SU-DHL-6 (cell line): ENCODE results near the gene TFEB.

Experiments used
- H2AFZ ChIP-seq: fragments of 200-600 bp; sonication (generic); 2 replicates; pipeline ENCODE4 v1.6.1; 2014; ENCODE audit warnings: low read depth, mild to moderate bottlenecking, moderate library complexity, mixed read lengths, antibody characterized with exemption, low read length; ENCODE audit not compliant: severe bottlenecking
- H3F3A ChIP-seq: fragments of 200-600 bp; shearing (Covaris generic); 2 replicates; pipeline ENCODE4 v1.6.0; 2016; ENCODE audit warnings: antibody characterized with exemption, mild to moderate bottlenecking; ENCODE audit not compliant: insufficient read depth
- H3K27ac ChIP-seq: fragments of 200-600 bp; sonication (generic); 2 replicates; pipeline ENCODE4 v1.5.1; 2016; ENCODE audit warnings: low read depth, mild to moderate bottlenecking, low read length, moderate library complexity, mixed read lengths
- H3K27me3 ChIP-seq: fragments of 200-600 bp; sonication (generic), shearing (Covaris generic); 2 replicates; pipeline ENCODE4 v1.6.0; 2014; ENCODE audit warnings: mild to moderate bottlenecking, low read length
- H3K36me3 ChIP-seq: fragments of 200-600 bp; sonication (generic); 2 replicates; pipeline ENCODE4 v1.6.1; 2014; ENCODE audit warnings: mild to moderate bottlenecking, low read length, mixed read lengths
- H3K4me2 ChIP-seq: fragments of 300-600, 200-600 bp; shearing (Covaris generic), sonication (generic); 2 replicates; pipeline ENCODE4 v1.6.0; 2014; ENCODE audit warnings: low read length, low read depth, mild to moderate bottlenecking; ENCODE audit not compliant: poor library complexity, severe bottlenecking
- H3K4me3 ChIP-seq: fragments of 200-600 bp; sonication (generic); 2 replicates; pipeline ENCODE4 v1.5.1; 2014; ENCODE audit warnings: antibody characterized with exemption, low read length, mild to moderate bottlenecking, mixed read lengths; ENCODE audit not compliant: insufficient read depth, poor library complexity, severe bottlenecking
- H3K79me2 ChIP-seq: fragments of 200-600 bp; sonication (generic); 2 replicates; pipeline ENCODE4 v1.6.1; 2014; ENCODE audit warnings: mild to moderate bottlenecking, low read length, moderate library complexity; ENCODE audit not compliant: insufficient read depth
- H3K9ac ChIP-seq: fragments of 200-600 bp; sonication (generic); 2 replicates; pipeline ENCODE4 v1.7.0; 2014; ENCODE audit warnings: mild to moderate bottlenecking, low read length
- H3K9me2 ChIP-seq: fragments of 200-600 bp; sonication (generic); replicated peaks from 2 replicates; pipeline ENCODE4 v1.6.1; 2014; ENCODE audit warnings: low read length; ENCODE audit not compliant: insufficient read depth
- H3K9me3 ChIP-seq: fragments of 200-600 bp; sonication (generic); 2 replicates; pipeline ENCODE4 v1.6.1; 2014; ENCODE audit warnings: low read length, mixed read lengths; ENCODE audit not compliant: insufficient read depth
- H4K20me1 ChIP-seq: fragments of 200-600 bp; sonication (generic); 2 replicates; pipeline ENCODE4 v1.6.1; 2014; ENCODE audit warnings: low read depth, mild to moderate bottlenecking, antibody characterized with exemption, low read length, moderate library complexity, mixed read lengths
- EZH2phosphoT487 ChIP-seq: fragments of 200-600 bp; sonication (generic), shearing (Covaris generic); conservative IDR thresholded peaks from 2 replicates; pipeline ENCODE4 v1.6.1; 2018; ENCODE audit warnings: mild to moderate bottlenecking, antibody characterized with exemption, low read length, moderate library complexity, mixed read lengths
- TF ChIP-seq, protein P1 (sequence below): fragments of 200-600 bp; sonication (generic); IDR thresholded peaks from one replicate; pipeline ENCODE4 v1.5.1; 2017; ENCODE audit warnings: antibody characterized with exemption, mild to moderate bottlenecking, low read length, moderate library complexity; ENCODE audit not compliant: insufficient read depth, poor library complexity, severe bottlenecking

TFEB gene

GRCh38 chr6:41739041-41739440 lies 3.6 kb upstream of the TFEB start:
- no peaks in the 10 kb centered on the region for H3F3A ChIP-seq
- H2AFZ ChIP-seq: no peak overlapping the region
- H3K4me3 ChIP-seq: no peak overlapping the region
- no peak overlapping the region for H3K9ac ChIP-seq
- no peak overlapping the region for H3K4me2 ChIP-seq
- H4K20me1 ChIP-seq: no peaks in the 10 kb centered on the region
- no peak overlapping the region for H3K27ac ChIP-seq
- no peaks in the 10 kb centered on the region for H3K79me2 ChIP-seq
- TF ChIP-seq EZH2phosphoT487: no peak
- TF ChIP-seq, protein P1, sequence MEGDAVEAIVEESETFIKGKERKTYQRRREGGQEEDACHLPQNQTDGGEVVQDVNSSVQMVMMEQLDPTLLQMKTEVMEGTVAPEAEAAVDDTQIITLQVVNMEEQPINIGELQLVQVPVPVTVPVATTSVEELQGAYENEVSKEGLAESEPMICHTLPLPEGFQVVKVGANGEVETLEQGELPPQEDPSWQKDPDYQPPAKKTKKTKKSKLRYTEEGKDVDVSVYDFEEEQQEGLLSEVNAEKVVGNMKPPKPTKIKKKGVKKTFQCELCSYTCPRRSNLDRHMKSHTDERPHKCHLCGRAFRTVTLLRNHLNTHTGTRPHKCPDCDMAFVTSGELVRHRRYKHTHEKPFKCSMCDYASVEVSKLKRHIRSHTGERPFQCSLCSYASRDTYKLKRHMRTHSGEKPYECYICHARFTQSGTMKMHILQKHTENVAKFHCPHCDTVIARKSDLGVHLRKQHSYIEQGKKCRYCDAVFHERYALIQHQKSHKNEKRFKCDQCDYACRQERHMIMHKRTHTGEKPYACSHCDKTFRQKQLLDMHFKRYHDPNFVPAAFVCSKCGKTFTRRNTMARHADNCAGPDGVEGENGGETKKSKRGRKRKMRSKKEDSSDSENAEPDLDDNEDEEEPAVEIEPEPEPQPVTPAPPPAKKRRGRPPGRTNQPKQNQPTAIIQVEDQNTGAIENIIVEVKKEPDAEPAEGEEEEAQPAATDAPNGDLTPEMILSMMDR: no peak
- H3K27me3 ChIP-seq: no peaks in the 10 kb centered on the region
- no peaks in the 10 kb centered on the region for H3K36me3 ChIP-seq
- H3K9me2 ChIP-seq: no peaks in the 10 kb centered on the region
- H3K9me3 ChIP-seq: no peaks in the 10 kb centered on the region

GRCh38 chr6:41737591-41738130 lies 2.3 kb upstream of the TFEB start:
- Histone ChIP-seq H3K36me3 (no peaks in the 10 kb centered on the region), H4K20me1 (no peaks in the 10 kb centered on the region), H3K4me3 (no peak overlapping the region), H3K4me2 (no peak overlapping the region), H3K9ac (no peak overlapping the region), H3K9me3 (no peaks in the 10 kb centered on the region), H3F3A (peaks cover 13% of the 10 kb centered on the region), H2AFZ (no peak overlapping the region), H3K27me3 (no peaks in the 10 kb centered on the region), H3K79me2 (peaks cover 9% of the 10 kb centered on the region; the same call in 1 of the 2 replicates), H3K27ac (no peak overlapping the region), H3K9me2 (no peaks in the 10 kb centered on the region)
- TF ChIP-seq, protein P1: no peak
- no peak for TF ChIP-seq EZH2phosphoT487

DNA sequence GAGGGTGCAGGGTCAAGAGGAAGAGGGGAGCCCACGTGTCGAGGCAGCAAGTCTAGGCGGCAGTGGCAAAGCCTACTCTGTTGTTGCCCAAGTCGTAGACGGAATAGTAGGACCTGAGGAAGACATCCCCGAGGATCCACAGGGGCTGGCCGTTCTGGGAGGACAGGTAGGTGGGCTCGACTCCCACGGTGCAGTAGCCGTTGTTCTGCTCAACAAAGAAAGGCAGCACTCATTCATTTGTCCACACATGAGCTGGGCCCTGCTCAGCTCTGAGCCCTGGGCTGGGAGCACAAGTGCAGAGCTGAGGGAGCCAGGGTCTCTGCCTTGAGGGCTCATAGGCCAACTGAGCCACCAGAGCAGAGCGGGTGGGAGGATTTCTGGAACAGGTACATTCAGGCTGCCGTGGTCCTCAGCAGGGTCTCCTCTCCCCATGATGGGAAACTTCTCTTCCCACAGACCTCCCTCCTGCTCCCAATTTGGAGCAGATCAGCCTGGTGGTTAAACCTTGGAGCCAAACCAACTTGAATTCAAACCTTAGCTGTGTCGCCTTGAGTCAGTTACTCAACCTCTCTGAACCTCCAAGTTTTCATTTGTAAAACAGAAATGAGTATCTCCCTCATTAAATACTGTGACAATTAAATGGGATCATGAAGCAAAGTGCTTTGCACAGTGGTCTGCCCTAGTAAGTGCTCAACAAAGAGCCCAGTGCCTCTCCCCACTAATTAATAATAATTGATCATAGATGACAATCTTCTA lies 1.6 kb upstream of the TFEB start:
- Histone ChIP-seq H3K9me3 (no peaks in the 10 kb centered on the region), H4K20me1 (no peaks in the 10 kb centered on the region), H3K9ac (no peak overlapping the region), H3K36me3 (no peaks in the 10 kb centered on the region), H3K9me2 (no peaks in the 10 kb centered on the region), H3K4me2 (no peak overlapping the region), H3K4me3 (no peak overlapping the region), H3F3A (peaks cover 19% of the 10 kb centered on the region), H3K79me2 (peaks cover 16% of the 10 kb centered on the region), H2AFZ (no peak overlapping the region), H3K27me3 (no peaks in the 10 kb centered on the region), H3K27ac (no peak overlapping the region)
- TF ChIP-seq, protein P1: no peak
